WTC11 (cell line): Measurements from ENCODE around the gene OCLN. TPM values are rescaled to one million over a fixed set of nuclear protein-coding genes. Genes with fewer than 3 reads are reported as not detected.

ENCODE experiments used
- ATAC-seq: fragments of 200-7000 bp; cut with Tn5 transposase; 2 replicates; pipeline ENCODE4 v1.10.0; 2021; ENCODE audit warnings: mild to moderate bottlenecking, moderate library complexity
- CTCF ChIA-PET: fragments of 300-600 bp; sonication (Branson Sonifier 250); formaldehyde crosslinking; loops from one replicate; lab custom pipeline; 2021; ENCODE audit warnings: antibody characterized with exemption; lab: Charles Lee
- POLR2A ChIA-PET: fragments of 350-600 bp; sonication (Branson Sonifier 250); formaldehyde crosslinking; loops from one replicate; lab custom pipeline; 2021; ENCODE audit warnings: antibody characterized with exemption; lab: Charles Lee
- DNase-seq: peaks from one replicate; pipeline ENCODE4 v3.0.0; 2021; ENCODE audit warnings: low spot score
- H3K27ac Mint-ChIP-seq: 2 replicates; pipeline ENCODE4 v1.8.0; 2021; ENCODE audit warnings: mixed read lengths
- H3K27me3 Mint-ChIP-seq: 2 replicates; pipeline ENCODE4 v1.8.0; 2021; ENCODE audit warnings: low read depth, mild to moderate bottlenecking, moderate library complexity, mixed read lengths
- H3K36me3 Mint-ChIP-seq: 2 replicates; pipeline ENCODE4 v1.8.0; 2021; ENCODE audit warnings: mixed read lengths
- H3K4me1 Mint-ChIP-seq: 2 replicates; pipeline ENCODE4 v1.8.0; 2022; ENCODE audit warnings: mixed read lengths
- H3K4me3 Mint-ChIP-seq: 2 replicates; pipeline ENCODE4 v1.8.0; 2021; ENCODE audit warnings: mild to moderate bottlenecking, moderate library complexity, mixed read lengths
- H3K9me3 Mint-ChIP-seq: 2 replicates; pipeline ENCODE4 v1.8.0; 2021; ENCODE audit warnings: mixed read lengths
- CREB1 ChIP-seq: sonication (generic); formaldehyde crosslinking; IDR thresholded peaks from 2 replicates; pipeline ENCODE4 v1.8.0; 2023; ENCODE audit warnings: mild to moderate bottlenecking, missing genetic modification reagents
- ESRRA ChIP-seq: sonication (generic); formaldehyde crosslinking; IDR thresholded peaks from 2 replicates; pipeline ENCODE4 v1.8.1; 2022; ENCODE audit warnings: mild to moderate bottlenecking, missing genetic modification reagents, borderline replicate concordance
- GABPB1 ChIP-seq: sonication (generic); formaldehyde crosslinking; IDR thresholded peaks from 2 replicates; pipeline ENCODE4 v1.8.1; 2023; ENCODE audit warnings: mild to moderate bottlenecking, missing genetic modification reagents
- MXD4 ChIP-seq: fragments of 250-450 bp; sonication (Bioruptor Pico); IDR thresholded peaks from 2 replicates; pipeline ENCODE4 v1.8.0; 2021; ENCODE audit warnings: mild to moderate bottlenecking, moderate library complexity, borderline replicate concordance
- NR3C1 ChIP-seq: sonication (generic); formaldehyde crosslinking; conservative IDR thresholded peaks from 2 replicates; pipeline ENCODE4 v1.8.1; 2023; ENCODE audit warnings: low read depth, mild to moderate bottlenecking, missing genetic modification reagents
- OVOL2 ChIP-seq: fragments of 250-450 bp; sonication (Bioruptor Pico); IDR thresholded peaks from 2 replicates; pipeline ENCODE4 v1.9.0; 2021; ENCODE audit warnings: mild to moderate bottlenecking, borderline replicate concordance
- SOX15 ChIP-seq: fragments of 250-450 bp; sonication (Bioruptor Pico); IDR thresholded peaks from 2 replicates; pipeline ENCODE4 v1.9.0; 2021; ENCODE audit warnings: mild to moderate bottlenecking
- TEAD4 ChIP-seq: sonication (generic); formaldehyde crosslinking; IDR thresholded peaks from 2 replicates; pipeline ENCODE4 v1.8.0; 2022; ENCODE audit warnings: mild to moderate bottlenecking, missing genetic modification reagents
- ZBTB21 ChIP-seq: sonication (generic); formaldehyde crosslinking; IDR thresholded peaks from 2 replicates; pipeline ENCODE4 v1.8.1; 2023; ENCODE audit warnings: mild to moderate bottlenecking, missing genetic modification reagents, borderline replicate concordance
- ZNF121 ChIP-seq: sonication (generic); formaldehyde crosslinking; IDR thresholded peaks from 2 replicates; pipeline ENCODE4 v1.8.0; 2023; ENCODE audit warnings: missing genetic modification reagents
- total RNA-seq: library from RNA; stranded (reverse); gene quantifications from 3 replicates; pipeline ENCODE4 v1.2.3, GENCODE V29; 2021
- TF ChIP-seq, protein P1 (sequence below): sonication (generic); formaldehyde crosslinking; IDR thresholded peaks from 2 replicates; pipeline ENCODE4 v1.8.1; 2022; ENCODE audit warnings: low read depth, missing genetic modification reagents, borderline replicate concordance
- TF ChIP-seq, protein P2 (sequence below): sonication (generic); formaldehyde crosslinking; IDR thresholded peaks from 2 replicates; pipeline ENCODE4 v1.8.1; 2022; ENCODE audit warnings: missing genetic modification reagents, borderline replicate concordance
- TF ChIP-seq, protein P3 (sequence below): sonication (generic); formaldehyde crosslinking; IDR thresholded peaks from 2 replicates; pipeline ENCODE4 v1.8.0; 2022; ENCODE audit warnings: missing genetic modification reagents
- TF ChIP-seq, protein P4 (sequence below): fragments of 250-450 bp; sonication (Bioruptor Pico); IDR thresholded peaks from 2 replicates; pipeline ENCODE4 v1.9.0; 2021; ENCODE audit warnings: mild to moderate bottlenecking
- TF ChIP-seq, protein P5 (sequence below): sonication (generic); formaldehyde crosslinking; IDR thresholded peaks from 2 replicates; pipeline ENCODE4 v1.8.0; 2022; ENCODE audit warnings: mild to moderate bottlenecking, missing genetic modification reagents
- TF ChIP-seq, protein P6 (sequence below): sonication (generic); formaldehyde crosslinking; IDR thresholded peaks from 2 replicates; pipeline ENCODE4 v1.8.1; 2023; ENCODE audit warnings: mild to moderate bottlenecking, moderate library complexity, missing genetic modification reagents
- TF ChIP-seq, protein P7 (sequence below): fragments of 250-450 bp; sonication (Bioruptor Pico); IDR thresholded peaks from 2 replicates; pipeline ENCODE4 v1.8.0; 2021; ENCODE audit warnings: mild to moderate bottlenecking
- TF ChIP-seq, protein P8 (sequence below): sonication (generic); formaldehyde crosslinking; IDR thresholded peaks from 2 replicates; pipeline ENCODE4 v1.8.0; 2023; ENCODE audit warnings: missing genetic modification reagents

Gene OCLN
- total RNA-seq, 1 experiment from 2014 or later: 58.3 TPM

DNA sequence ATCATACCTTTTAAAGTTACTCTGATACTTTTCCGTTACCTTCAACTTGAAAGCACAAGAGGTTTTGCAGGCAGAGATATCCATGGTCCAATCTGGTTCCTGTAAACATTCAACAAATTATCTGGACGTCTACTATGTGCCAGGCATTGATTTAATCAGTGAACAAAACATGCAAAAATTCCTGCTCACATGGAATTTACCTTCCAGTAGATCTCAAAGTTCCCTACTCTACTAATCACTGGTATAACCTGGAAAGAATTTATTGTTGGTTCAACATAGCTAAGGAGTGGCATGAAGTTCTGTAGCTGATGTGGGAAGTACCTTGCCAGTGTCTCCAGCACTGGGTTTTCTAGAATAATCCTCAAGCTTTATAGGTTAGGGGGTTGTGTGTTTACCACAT is 9.8 kb downstream of the OCLN start (continued):
- TF ChIP-seq, protein P1, sequence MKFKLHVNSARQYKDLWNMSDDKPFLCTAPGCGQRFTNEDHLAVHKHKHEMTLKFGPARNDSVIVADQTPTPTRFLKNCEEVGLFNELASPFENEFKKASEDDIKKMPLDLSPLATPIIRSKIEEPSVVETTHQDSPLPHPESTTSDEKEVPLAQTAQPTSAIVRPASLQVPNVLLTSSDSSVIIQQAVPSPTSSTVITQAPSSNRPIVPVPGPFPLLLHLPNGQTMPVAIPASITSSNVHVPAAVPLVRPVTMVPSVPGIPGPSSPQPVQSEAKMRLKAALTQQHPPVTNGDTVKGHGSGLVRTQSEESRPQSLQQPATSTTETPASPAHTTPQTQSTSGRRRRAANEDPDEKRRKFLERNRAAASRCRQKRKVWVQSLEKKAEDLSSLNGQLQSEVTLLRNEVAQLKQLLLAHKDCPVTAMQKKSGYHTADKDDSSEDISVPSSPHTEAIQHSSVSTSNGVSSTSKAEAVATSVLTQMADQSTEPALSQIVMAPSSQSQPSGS (CRISPR knock-in tag): no peak
- no peak for TF ChIP-seq NR3C1
- TF ChIP-seq, protein P2, sequence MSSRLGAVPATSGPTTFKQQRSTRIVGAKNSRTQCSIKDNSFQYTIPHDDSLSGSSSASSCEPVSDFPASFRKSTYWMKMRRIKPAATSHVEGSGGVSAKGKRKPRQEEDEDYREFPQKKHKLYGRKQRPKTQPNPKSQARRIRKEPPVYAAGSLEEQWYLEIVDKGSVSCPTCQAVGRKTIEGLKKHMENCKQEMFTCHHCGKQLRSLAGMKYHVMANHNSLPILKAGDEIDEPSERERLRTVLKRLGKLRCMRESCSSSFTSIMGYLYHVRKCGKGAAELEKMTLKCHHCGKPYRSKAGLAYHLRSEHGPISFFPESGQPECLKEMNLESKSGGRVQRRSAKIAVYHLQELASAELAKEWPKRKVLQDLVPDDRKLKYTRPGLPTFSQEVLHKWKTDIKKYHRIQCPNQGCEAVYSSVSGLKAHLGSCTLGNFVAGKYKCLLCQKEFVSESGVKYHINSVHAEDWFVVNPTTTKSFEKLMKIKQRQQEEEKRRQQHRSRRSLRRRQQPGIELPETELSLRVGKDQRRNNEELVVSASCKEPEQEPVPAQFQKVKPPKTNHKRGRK: no peak
- no peak for TF ChIP-seq OVOL2 (CRISPR knock-in tag)
- TF ChIP-seq ZBTB21: no peak
- TF ChIP-seq MXD4 (CRISPR knock-in tag): no peak
- no peak for TF ChIP-seq CREB1
- TF ChIP-seq, protein P3, sequence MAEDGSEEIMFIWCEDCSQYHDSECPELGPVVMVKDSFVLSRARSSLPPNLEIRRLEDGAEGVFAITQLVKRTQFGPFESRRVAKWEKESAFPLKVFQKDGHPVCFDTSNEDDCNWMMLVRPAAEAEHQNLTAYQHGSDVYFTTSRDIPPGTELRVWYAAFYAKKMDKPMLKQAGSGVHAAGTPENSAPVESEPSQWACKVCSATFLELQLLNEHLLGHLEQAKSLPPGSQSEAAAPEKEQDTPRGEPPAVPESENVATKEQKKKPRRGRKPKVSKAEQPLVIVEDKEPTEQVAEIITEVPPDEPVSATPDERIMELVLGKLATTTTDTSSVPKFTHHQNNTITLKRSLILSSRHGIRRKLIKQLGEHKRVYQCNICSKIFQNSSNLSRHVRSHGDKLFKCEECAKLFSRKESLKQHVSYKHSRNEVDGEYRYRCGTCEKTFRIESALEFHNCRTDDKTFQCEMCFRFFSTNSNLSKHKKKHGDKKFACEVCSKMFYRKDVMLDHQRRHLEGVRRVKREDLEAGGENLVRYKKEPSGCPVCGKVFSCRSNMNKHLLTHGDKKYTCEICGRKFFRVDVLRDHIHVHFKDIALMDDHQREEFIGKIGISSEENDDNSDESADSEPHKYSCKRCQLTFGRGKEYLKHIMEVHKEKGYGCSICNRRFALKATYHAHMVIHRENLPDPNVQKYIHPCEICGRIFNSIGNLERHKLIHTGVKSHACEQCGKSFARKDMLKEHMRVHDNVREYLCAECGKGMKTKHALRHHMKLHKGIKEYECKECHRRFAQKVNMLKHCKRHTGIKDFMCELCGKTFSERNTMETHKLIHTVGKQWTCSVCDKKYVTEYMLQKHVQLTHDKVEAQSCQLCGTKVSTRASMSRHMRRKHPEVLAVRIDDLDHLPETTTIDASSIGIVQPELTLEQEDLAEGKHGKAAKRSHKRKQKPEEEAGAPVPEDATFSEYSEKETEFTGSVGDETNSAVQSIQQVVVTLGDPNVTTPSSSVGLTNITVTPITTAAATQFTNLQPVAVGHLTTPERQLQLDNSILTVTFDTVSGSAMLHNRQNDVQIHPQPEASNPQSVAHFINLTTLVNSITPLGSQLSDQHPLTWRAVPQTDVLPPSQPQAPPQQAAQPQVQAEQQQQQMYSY (CRISPR knock-in tag): no peak
- TF ChIP-seq, protein P4, sequence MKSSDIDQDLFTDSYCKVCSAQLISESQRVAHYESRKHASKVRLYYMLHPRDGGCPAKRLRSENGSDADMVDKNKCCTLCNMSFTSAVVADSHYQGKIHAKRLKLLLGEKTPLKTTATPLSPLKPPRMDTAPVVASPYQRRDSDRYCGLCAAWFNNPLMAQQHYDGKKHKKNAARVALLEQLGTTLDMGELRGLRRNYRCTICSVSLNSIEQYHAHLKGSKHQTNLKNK: no peak
- TF ChIP-seq, protein P5, sequence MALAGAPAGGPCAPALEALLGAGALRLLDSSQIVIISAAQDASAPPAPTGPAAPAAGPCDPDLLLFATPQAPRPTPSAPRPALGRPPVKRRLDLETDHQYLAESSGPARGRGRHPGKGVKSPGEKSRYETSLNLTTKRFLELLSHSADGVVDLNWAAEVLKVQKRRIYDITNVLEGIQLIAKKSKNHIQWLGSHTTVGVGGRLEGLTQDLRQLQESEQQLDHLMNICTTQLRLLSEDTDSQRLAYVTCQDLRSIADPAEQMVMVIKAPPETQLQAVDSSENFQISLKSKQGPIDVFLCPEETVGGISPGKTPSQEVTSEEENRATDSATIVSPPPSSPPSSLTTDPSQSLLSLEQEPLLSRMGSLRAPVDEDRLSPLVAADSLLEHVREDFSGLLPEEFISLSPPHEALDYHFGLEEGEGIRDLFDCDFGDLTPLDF (CRISPR knock-in tag): no peak
- TF ChIP-seq, protein P6, sequence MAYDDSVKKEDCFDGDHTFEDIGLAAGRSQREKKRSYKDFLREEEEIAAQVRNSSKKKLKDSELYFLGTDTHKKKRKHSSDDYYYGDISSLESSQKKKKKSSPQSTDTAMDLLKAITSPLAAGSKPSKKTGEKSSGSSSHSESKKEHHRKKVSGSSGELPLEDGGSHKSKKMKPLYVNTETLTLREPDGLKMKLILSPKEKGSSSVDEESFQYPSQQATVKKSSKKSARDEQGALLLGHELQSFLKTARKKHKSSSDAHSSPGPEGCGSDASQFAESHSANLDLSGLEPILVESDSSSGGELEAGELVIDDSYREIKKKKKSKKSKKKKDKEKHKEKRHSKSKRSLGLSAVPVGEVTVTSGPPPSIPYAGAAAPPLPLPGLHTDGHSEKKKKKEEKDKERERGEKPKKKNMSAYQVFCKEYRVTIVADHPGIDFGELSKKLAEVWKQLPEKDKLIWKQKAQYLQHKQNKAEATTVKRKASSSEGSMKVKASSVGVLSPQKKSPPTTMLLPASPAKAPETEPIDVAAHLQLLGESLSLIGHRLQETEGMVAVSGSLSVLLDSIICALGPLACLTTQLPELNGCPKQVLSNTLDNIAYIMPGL (CRISPR knock-in tag): no peak
- TF ChIP-seq SOX15: no peak
- no peak for TF ChIP-seq GABPB1 (CRISPR knock-in tag)

DNA sequence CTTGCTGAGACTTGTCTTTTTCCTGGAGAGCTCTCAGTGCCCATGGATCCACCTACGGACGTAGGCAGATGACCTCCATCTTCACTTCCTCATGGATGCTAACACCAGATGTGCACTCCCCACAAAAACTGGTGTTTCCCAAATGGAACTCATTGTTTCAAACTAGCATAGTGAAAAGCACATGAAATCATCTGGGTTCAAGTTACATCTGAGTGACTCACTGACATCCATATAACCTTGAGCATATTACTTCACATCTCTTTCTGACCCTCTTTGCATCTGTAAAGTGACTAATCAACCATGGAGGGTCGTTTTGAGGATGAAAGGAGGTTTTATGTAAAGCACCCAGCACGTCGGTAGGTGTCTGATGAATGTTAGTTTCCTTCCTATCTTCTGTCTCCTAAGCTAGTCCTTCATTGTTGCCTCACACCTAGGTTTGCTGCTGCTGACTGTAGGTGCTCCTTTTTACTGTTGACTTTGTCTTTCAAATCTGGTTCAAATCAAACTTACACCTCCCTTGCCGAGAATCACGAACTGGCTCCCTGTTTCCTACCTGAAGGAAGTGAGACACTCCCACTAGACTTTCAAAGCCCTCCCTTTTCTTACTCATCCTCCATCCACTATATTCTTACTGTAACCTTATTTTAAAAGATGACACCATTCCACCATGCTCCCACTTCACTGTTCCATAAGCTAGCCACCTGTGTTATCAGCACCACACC is 10.3 kb downstream of the OCLN start:
- H3K4me3 Mint-ChIP-seq: peak overlapping the region; percentile 8
- ChIA-PET POLR2A (no interaction called here), CTCF (no interaction called here)
- H3K27me3 Mint-ChIP-seq: no peaks in the 10 kb centered on the region
- peak overlapping the region; percentile 81 for H3K27ac Mint-ChIP-seq
- no peaks in the 10 kb centered on the region for H3K9me3 Mint-ChIP-seq
- DNase-seq: no peak
- ATAC-seq: peak; percentile 51
- peaks cover 24% of the 10 kb centered on the region for H3K36me3 Mint-ChIP-seq
- peaks cover 38% of the 10 kb centered on the region for H3K4me1 Mint-ChIP-seq
- TF ChIP-seq OVOL2 (CRISPR knock-in tag) (no peak), TEAD4 (CRISPR knock-in tag) (no peak), ZNF121 (CRISPR knock-in tag) (no peak), ESRRA (CRISPR knock-in tag) (no peak)
- TF ChIP-seq, protein P7, sequence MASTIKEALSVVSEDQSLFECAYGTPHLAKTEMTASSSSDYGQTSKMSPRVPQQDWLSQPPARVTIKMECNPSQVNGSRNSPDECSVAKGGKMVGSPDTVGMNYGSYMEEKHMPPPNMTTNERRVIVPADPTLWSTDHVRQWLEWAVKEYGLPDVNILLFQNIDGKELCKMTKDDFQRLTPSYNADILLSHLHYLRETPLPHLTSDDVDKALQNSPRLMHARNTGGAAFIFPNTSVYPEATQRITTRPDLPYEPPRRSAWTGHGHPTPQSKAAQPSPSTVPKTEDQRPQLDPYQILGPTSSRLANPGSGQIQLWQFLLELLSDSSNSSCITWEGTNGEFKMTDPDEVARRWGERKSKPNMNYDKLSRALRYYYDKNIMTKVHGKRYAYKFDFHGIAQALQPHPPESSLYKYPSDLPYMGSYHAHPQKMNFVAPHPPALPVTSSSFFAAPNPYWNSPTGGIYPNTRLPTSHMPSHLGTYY (CRISPR knock-in tag): no peak
- TF ChIP-seq, protein P2: no peak
- TF ChIP-seq, protein P8, sequence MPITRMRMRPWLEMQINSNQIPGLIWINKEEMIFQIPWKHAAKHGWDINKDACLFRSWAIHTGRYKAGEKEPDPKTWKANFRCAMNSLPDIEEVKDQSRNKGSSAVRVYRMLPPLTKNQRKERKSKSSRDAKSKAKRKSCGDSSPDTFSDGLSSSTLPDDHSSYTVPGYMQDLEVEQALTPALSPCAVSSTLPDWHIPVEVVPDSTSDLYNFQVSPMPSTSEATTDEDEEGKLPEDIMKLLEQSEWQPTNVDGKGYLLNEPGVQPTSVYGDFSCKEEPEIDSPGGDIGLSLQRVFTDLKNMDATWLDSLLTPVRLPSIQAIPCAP: no peak
